HK-2 (cell line): ENCODE data around the gene ABL1.
A peak's percentile ranks its signal among the peaks of the same experiment; 100 is the strongest.

Experiments
- DNase-seq: peaks from one replicate; pipeline ENCODE4 v3.0.0-alpha.2; 2018; ENCODE audit not compliant: unreplicated experiment

The ABL1 gene

GRCh38 chr9:130849356-130849755, 14.3 kb downstream of the ABL1 start:
- DNase-seq, result no peak

- DNase-seq, result no peak
These were observed 17.7 kb downstream of the ABL1 start for GRCh38 chr9:130852801-130853200.

GRCh38 chr9:130854092-130854491, 19.0 kb downstream of the ABL1 start:
- no peak for DNase-seq

GRCh38 chr9:130854835-130855234, 19.8 kb downstream of the ABL1 start:
- no peak for DNase-seq

GRCh38 chr9:130856474-130856873, 21.4 kb downstream of the ABL1 start:
- DNase-seq, result no peak

- peak; percentile 84 for DNase-seq
These were observed 23.0 kb downstream of the ABL1 start for GRCh38 chr9:130857864-130858738.

- no peak for DNase-seq
These were observed 24.0 kb downstream of the ABL1 start for GRCh38 chr9:130858739-130859705.

- DNase-seq, result peak; percentile 94
These were observed 25.6 kb downstream of the ABL1 start for GRCh38 chr9:130860458-130861316.

GRCh38 chr9:130861372-130862180, 26.5 kb downstream of the ABL1 start:
- no peak for DNase-seq

GRCh38 chr9:130862217-130862616, 27.2 kb downstream of the ABL1 start:
- DNase-seq, result no peak

GRCh38 chr9:130862747-130863146, 27.7 kb downstream of the ABL1 start:
- DNase-seq, result no peak

GRCh38 chr9:130864541-130864940, 29.5 kb downstream of the ABL1 start:
- DNase-seq, result no peak

- no peak for DNase-seq
These were observed 30.9 kb downstream of the ABL1 start for GRCh38 chr9:130865921-130866320.

GRCh38 chr9:130866474-130866965, 31.5 kb downstream of the ABL1 start:
- DNase-seq, result peak; percentile 78

GRCh38 chr9:130867556-130867955, 32.5 kb downstream of the ABL1 start:
- no peak for DNase-seq

GRCh38 chr9:130868230-130868629, 33.2 kb downstream of the ABL1 start:
- no peak for DNase-seq

GRCh38 chr9:130869250-130869649, 34.2 kb downstream of the ABL1 start:
- no peak for DNase-seq

- DNase-seq, result no peak
These were observed 35.7 kb downstream of the ABL1 start for GRCh38 chr9:130870491-130871381.

- no peak for DNase-seq
These were observed 36.5 kb downstream of the ABL1 start for GRCh38 chr9:130871395-130872062.
